CD1c-positive myeloid dendritic cell (primary cell): ENCODE measurements around the gene COG6.
A peak's percentile ranks its signal among the peaks of the same experiment; 100 is the strongest.

Experiments used
- DNase-seq: peaks from one replicate; pipeline ENCODE4 v3.0.0-alpha.2; 2016; ENCODE audit errors: extremely low spot score

The COG6 gene

DNA sequence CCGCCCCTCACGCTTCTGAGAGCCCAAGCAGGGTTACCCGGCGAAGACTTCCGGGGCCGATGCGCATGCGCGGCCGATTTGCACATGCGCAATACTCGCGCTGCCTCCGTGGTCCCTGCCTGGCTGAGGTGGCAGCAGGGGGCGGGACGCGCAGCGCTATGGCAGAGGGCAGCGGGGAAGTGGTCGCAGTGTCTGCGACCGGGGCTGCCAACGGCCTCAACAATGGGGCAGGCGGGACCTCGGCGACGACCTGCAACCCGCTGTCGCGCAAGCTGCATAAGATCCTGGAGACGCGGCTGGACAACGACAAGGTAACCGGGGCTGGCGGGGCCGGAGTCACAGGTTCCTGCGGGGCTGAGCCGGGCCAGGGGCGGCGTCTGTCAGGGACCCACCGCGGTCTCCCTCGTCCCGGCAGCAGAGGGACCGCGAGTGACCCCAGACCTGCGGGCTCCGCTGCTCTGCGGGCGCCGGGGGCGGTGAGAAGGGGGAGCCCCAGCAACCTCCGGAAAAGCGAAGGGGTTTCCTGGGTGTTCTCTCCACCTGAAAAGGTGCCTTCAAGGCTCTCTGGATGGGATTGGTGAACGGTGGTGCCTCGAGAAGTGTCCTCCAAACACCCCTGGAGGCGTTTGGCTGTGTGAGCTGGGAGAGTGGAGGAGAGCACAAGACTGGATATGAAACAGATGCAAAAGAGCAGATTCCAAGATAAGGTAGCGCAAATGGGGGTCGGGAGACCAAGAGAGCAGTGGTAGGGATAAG lies at the start of gene COG6:
COG6 (plus strand) TSS at position 94 of the 756 bp plus-strand sequence; CDS start at position 159, 65 bp downstream.
- peak; percentile 94 for DNase-seq

DNA sequence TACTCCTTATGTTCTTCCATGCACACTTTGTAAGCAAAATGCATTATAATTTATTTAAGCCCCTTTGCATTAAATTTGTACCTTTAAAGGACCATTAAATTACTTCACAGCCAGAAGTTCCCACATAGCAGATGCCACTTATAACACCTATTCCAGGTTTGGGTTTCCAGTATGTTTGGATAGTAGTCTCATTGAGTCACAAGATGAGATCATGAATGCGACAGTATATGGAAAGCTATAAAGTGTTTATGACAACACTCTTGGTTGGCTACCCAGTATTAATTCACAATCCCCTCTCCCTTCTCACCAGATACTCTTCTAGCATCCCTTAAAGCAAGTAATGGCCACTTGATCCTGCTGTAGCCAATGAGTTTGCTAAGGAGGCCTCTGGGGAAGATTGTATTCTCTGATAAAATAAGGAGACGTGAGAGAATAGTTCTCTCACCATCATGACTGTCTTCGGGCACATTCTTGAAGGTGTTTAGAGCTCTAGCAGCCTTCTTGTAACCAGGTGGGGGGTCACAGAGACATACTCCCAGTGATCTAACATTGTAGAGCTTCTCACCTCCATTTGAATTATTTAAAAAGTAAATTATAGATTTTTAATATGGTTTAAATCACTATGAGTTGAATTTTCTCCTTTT lies 49.7 kb upstream of the COG6 start:
- no peak for DNase-seq

DNA sequence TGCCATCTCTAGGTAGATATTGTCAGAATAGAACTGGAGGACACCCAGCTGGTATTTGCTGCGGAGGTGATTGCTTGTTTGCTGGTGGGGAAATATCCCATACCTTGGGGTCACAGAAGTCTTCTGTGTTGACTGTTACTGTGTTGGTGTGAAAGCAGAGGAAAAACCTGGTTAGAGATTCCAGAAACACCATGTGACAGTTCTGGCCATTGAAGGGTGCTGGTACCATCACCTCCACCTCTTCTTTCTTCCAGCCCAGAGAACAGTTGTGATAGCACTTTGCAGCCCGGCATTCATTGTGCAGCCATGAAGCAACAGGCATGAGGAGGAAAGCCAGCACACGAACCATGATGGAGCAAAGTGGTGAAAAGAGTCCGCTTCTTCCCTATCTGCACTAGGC lies 47.6 kb upstream of the COG6 start:
- DNase-seq = no peak

DNA sequence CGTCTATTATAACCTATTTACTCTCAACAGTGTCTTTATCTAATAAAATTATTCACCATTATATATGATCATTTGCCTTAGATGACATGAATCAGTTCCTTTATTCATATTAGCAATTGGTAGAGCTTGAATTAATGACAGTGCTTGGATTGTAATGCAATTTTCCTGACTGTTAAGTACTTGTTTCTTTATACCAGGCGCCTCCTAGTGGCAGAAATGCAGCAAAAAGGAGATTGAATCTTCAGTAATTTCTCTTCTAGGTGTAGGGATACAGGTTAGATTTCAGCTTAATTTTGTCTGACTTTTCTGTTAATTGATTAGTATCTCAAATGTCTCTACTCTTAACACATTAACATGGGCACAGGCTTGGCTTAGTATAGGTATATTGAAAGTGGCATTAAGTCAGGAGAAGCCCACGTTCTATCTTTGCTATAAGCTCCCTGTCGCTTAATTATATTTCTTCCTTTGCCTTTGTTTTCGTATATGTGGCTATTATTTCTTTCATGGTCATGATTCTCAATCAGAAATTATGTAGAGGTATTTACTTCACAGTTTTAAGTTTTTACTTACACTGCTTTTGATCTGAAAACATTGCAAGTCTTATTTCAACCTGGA lies 43.3 kb upstream of the COG6 start:
- peak; percentile 68 for DNase-seq

DNA sequence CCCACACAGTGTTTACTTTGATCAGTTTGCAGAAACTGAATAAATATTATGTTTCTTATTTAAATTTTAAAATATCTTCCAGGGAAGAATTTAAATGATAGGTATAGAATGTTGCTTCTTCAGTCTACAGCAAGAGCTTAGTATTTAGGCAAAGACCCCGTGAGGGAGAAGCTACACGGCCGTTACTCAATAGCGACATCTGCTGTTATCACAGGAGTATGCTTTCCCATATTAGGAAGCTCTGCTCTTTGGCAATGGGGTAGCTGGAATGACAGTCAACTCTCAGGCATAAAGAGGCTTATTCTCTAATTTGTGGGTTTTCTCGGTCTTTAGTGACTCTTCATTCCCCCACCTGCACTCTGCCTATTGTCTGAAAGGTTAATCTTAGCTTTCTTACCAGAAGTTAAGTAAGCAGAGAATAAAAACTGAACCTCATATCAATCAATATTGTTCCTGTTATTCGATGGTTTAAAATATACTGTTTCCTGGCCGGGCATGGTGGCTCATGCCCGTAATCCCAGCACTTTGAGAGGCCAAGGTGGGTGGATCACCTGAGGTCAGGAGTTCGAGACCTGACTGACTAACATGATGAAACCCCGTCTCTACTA lies 39.3 kb upstream of the COG6 start:
- DNase-seq = peak; percentile 70

DNA sequence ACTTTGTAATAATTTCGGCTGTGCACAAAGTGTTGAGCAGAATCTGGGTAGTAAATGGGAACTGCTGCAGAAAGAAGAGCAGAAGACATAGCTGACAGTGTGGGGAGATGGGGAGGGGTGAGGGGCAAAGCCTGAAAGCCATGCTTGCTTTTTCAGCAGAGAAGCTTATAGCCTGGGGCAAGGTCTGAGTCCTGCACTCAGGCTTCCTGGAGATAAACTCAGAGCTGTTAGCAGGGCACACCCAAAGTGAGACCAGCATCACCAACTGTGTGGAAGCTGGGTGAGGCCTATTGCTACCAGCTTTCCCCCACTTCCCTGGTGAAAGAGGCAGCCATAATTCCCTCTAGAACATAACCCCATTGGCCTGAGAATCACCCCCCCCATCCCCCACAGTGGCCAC lies 36.9 kb upstream of the COG6 start:
- no peak for DNase-seq

DNA sequence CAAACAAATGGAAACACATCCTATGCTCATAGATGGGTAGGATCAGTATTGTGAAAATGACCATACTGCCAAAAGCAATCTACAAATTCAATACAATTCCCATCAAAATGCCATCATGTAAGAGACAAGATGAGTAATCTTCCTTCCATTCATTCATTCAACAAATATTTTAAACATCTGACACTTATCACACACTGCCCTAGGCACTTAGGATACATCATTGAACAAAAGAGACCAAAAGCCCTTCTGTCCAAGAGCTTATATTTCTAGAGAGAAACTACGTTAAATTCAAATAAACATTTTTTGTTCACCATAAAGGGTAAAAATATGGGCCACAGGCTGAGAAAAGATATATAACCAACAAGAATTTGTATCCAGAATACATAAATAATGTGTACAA lies 32.0 kb upstream of the COG6 start:
- no peak for DNase-seq

DNA sequence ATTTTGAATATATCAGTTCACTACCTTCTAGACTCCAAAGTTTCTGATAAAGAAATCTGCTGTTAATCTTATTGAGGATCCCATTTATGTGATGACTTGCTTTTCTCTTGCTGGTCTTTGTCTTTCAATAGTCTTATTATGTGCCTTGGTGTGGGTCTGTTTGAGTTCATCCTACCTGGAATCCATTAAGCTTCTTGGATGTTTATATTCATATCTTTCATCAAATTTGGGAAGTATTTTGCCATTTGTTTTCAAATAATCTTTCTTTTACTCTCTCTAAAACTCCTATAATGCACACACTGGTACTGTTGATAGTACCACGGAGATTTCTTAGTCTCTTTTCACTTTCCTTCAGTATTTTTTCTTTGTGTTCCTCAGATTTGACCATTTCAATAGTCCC lies 24.2 kb upstream of the COG6 start:
- no peak for DNase-seq

DNA sequence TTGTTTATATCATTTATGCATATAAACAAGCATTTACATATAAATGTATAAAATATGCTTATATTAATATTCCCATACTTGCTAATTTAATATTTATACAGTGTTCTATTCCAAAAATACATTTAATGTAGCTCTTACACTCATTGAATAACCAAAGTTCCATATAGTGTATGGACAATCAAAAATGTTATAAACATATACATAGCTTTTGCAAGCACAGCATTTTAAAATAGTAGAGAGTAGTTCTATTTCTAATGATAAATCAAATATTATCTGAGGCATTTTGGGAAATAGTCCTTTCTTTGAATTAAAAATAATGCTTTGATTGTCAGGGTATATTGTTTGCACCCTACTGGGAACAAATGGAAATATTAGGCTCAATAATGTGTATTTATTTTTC lies 22.5 kb upstream of the COG6 start:
- no peak for DNase-seq

DNA sequence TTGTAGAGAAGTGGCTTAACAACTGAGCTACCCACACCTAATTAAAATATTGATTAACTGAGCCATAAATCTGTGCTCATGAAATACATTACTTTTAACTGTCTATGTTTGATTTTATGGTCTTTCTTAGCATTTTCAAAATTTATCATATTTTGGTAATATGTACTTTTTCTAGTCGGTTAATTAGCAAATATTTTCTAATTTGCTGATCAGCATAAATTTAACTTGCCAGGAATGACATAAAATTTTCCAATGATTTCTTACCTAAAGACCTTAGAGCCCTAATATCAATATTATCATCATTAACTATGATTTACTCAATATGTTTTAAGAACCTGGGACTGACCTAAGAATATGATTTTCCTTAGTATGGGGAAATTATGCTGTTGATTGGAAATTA lies 19.9 kb upstream of the COG6 start:
- no peak for DNase-seq

DNA sequence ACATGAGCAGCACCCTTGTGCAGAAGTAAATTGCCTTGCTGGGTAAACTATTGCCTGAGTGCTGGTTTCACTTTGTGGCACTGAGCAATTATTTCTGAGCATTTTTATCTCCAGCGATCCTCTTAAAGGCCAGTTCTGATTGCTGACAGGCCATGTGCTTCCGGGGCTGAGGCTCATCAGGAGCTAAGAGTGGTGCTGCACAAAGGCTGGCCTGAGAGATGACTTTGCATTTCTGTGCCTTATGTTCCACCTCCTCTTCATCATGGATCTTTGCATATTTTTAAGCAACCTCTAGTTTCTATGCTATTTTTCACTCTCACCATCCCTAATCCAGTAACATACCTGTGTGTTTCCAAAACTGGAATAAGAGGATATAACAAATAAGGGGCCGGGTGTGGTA lies 17.6 kb upstream of the COG6 start:
- DNase-seq = no peak

DNA sequence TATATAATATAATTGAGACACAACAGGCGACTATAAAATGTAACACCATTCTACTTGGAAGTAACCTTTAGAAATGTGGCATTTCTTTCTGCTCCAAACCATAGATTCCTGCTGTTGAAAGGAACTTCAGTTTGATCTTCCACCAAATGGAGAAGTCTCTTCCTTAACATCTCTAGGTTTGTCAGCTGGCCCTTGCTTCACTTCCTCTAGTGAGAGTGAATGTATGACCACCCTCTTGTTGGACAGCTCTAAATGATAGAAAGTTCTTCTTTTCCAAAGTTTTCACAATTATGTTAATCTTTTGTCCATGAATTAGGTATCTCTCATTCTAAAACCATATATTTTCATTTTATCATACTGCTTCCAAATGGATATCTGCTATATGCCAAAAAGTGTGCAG lies 13.8 kb upstream of the COG6 start:
- peak; percentile 45 for DNase-seq

DNA sequence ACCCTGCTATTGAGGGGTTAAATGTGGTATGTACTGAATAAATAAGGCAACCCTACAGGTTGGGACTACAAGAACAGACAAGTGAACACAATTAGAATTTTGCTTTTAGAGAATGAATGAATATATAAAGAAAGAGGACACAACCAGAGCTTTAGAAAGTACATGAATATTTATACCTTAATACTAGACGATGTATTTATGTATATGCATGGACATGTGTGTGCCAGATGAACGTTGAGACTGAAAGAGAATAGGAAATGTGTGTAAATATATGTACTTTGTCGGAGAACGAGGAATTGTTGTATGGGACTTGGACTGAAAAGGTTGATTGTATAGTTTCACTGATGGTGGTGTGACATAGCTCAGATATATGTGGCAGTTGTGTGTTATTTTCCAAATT lies 9.3 kb upstream of the COG6 start:
- DNase-seq = no peak

DNA sequence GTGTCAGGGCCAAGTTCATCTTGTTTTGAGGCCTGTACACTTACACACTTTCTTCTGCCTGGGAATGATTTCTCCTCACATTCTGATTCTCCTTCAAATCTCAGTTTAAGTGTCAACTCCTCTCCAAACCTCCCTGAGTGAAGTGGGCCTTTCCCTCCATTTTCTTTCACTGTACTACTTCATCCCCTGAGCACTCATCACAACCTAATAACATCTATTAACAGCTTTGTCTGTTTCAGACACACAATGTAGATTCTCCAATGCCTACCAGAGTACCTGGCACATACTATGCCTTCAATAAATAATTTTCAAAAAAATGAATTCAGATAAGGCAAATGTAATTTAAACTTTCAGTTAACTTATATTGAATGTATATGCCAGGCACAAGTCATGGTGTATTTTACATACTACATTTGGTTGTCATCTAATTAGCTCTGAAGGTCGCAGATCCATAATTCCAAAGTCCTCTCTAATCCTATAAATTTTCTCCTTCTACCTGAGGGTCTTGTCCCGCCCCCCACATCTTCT lies 357 bp upstream of the COG6 start:
- DNase-seq = no peak

DNA sequence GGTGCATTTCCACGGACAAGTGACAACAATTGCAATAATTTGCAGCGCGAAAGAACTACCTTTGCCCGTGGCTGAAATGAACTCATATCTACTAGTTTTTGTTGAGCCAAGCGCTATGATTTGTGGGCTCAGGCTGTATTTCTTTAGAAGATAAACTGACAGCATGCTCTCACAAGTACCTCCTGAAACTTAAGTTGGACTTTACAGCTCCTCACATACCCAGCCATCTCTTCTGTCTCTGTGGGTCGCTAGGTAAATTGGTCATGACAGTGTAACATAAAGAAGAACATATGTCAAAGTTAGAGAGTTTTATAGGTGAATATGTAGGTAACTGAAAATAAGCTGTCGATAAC lies 839 bp downstream of the COG6 start:
- no peak for DNase-seq

DNA sequence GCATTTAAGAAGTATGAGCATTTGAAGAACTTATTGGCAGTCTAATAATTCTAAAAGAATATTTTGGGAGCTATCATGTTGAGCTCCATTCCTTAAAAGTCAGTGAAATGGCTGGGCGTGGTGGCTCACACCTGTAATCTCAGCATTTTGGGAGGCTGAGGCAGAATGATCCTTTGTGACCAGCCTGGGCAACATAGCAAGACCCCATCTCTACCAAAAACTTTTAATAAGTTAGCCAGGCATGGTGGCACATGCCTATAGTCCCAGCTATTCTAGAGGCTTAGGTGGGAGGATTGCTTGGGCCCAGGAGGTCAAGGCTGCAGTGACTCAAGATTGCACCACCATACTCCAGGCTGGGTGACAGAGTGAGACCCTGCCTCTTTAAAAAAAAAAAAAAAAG lies 8.0 kb downstream of the COG6 start:
- DNase-seq = no peak

DNA sequence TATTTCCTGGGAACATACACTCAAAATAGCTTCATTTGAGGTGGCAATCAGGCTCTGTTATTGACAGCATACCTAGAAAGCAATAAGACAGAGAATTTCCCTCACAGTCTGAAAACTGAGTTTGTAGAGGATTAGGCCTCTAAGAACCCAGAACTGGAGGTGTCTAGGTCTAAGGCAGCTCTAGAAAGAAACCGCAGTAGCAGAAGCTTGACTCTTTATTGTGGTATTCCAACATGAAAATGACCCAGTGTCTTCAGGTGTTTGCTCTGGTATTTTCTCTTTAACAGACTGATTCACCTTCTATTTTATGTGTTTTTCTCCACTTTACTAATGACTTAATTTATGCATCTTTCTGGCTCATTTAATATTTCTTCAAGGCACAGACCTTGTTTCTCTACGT lies 8.5 kb downstream of the COG6 start:
- DNase-seq = no peak

DNA sequence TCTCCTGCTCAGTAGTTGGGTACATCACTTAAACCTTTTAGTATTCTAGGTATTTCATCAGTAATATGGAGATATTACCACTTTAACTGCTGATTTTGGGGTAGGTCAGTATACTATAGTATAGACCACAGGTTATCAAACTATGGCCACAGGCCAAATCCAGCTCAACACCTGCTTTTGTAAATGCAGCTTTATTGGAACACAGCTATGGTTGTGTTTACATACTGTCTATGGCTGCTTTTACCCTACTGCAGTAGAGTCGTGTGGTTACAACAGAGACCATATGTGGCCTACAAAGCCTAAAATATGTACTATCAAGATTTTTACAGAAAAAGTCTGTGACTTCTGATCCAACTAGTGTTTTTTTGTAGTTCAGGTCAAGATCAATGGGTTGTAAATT lies 10.3 kb downstream of the COG6 start:
- DNase-seq = no peak

DNA sequence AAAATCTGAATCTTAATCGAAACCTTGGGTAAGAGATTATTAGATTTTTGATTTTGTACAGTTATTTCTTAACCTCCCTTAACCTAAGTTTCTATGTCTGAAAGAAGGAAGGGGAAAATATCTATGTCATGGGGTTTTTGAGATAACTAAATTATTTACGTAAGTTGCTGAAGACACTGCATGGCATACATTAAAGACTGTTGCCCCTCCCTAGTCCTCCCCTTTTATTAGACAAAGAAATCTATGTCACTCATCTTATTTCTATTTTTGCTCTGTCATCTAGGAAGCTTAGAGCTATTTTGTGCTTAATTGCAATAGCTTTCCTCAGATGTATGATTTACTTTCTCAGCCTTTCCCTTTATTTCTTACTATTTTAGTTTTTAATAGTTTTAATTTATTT lies 15.0 kb downstream of the COG6 start:
- DNase-seq = no peak

DNA sequence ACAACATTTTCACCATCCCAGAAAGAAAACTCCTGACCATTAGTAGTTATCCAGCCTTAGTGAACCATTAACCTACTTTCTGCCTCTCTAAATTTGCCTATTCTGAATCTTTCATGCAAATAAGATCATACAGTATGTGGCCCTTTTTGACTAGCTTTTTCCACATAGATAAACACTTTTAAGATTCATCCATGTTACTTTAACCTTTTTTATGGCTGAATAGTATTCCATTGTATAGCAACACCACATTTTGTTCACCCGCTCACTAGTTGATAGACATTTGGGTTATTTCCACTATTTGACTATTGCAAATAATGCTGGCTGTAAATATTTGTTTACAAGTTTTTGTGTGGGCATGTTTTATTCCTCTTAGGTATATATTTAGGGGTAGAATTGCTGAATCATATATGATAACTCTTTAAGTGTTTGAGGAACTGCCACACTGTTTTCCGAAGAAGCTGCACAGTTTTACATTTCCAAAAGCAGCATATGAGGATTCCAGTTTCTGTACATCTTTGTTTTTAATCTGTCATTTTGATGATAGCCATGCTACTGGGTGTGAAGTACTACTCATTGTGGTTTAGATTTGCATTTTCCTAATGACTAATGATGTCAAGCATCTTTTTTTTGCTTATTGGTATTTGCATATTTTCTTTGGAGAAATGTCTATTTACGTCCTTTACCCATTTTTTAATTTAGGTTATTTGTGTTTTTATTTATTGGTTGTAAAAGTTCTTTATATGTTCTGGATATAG lies 17.1 kb downstream of the COG6 start:
- DNase-seq = no peak

DNA sequence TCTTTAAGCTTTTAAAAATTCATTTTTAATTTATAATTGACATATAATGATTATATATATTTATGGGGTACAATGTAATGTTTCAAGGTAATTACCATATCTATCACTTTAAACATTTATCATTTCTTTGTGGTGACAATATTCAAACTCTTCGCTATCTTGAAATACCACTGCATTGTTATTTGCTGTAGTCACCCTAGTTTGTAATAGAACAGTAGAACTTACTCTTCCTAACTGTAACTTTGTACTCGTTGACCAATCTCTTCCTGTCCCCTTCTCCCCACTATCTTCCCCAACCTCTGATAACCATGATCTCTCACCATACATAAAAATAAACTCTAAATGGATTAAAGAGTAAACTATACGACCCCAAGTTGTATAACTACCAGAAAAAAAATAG lies 20.4 kb downstream of the COG6 start:
- DNase-seq = no peak

DNA sequence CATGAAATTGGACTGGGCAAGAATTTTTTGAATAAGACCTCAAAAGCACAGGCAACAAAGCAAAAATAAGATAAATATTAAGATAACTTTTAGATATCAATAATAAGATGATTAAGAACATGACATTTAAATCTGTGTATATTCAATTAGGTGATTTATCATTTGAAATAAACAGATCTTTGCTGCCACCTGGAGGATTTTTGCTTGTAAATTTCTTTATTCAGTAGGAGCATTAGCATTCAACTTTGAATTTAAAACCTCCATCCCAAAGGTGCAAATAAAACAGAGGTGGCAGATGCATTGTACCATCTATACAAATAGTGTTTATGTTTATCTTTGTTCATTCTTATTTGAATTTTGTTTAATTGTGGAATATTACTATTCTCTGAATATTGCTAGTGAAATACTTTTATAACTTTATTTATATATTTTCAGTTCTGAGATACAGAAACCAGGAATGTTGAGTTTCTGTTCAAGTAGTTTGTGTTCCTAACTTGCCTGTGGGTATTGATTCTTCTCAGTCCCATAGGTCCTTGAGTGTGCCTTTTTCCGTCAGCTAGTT lies 20.9 kb downstream of the COG6 start:
- peak; percentile 63 for DNase-seq
